AG10803 (cell line): Measurements from ENCODE around the gene FOXO6.

Experiments
- DNase-seq: peaks from one replicate; pipeline ENCODE4 v3.0.0; 2010; ENCODE audit warnings: low read depth
- H3K4me3 ChIP-seq: 2 replicates; pipeline ENCODE4 v1.5.1; 2011; ENCODE audit warnings: mild to moderate bottlenecking, low read length, control low read depth
- CTCF ChIP-seq: conservative IDR thresholded peaks from 2 replicates; pipeline ENCODE4 v1.5.1; 2011; ENCODE audit warnings: mild to moderate bottlenecking, low read length, control low read depth, inconsistent platforms

FOXO6 gene

GRCh38 chr1:41416552-41417334, 55.5 kb downstream of the FOXO6 start:
- no peak overlapping the region for H3K4me3 ChIP-seq
- DNase-seq = peak; percentile 66
- TF ChIP-seq CTCF = peak; percentile 87

- no peak overlapping the region for H3K4me3 ChIP-seq
These were observed 56.1 kb downstream of the FOXO6 start for GRCh38 chr1:41417335-41417682.

GRCh38 chr1:41417746-41418145, 56.5 kb downstream of the FOXO6 start:
- H3K4me3 ChIP-seq = no peak overlapping the region
- no peak for TF ChIP-seq CTCF
- DNase-seq = no peak

More at GRCh38 chr1:41417335-41417682, 56.1 kb downstream of the FOXO6 start:
- DNase-seq = no peak
- no peak for TF ChIP-seq CTCF

GRCh38 chr1:41418857-41419583, 57.8 kb downstream of the FOXO6 start:
- peak; percentile 90 for DNase-seq
- TF ChIP-seq CTCF = peak; percentile 21; the same call in 1 of the 2 replicates

GRCh38 chr1:41419584-41420295, 58.5 kb downstream of the FOXO6 start:
- no peak overlapping the region for H3K4me3 ChIP-seq
- DNase-seq = no peak
- no peak for TF ChIP-seq CTCF

More at GRCh38 chr1:41418857-41419583, 57.8 kb downstream of the FOXO6 start:
- H3K4me3 ChIP-seq = no peak overlapping the region

- no peak for TF ChIP-seq CTCF
- DNase-seq = no peak
- H3K4me3 ChIP-seq = no peak overlapping the region
These were observed 59.1 kb downstream of the FOXO6 start for GRCh38 chr1:41420351-41420750.
